GM18873 (cell line): ENCODE data around the gene PFN3.
A peak's percentile ranks its signal among the peaks of the same experiment; 100 is the strongest.
"Not testable (repeated sequence)": the region's sequence is repeated elsewhere in the genome, so short reads cannot be mapped to it uniquely, and the experiment has no call there.

ENCODE experiments used
- ATAC-seq: cut with Tn5 transposase; IDR thresholded peaks from one replicate; pipeline ENCODE4 v1.9.1; 2021; ENCODE audit warnings: mild to moderate bottlenecking, moderate library complexity, moderate number of reproducible peaks; ENCODE audit not compliant: unreplicated experiment, low FRiP score

Gene PFN3

GRCh38 chr5:177362610-177363507 lies 37.6 kb downstream of the PFN3 start:
- no peak for ATAC-seq

DNA sequence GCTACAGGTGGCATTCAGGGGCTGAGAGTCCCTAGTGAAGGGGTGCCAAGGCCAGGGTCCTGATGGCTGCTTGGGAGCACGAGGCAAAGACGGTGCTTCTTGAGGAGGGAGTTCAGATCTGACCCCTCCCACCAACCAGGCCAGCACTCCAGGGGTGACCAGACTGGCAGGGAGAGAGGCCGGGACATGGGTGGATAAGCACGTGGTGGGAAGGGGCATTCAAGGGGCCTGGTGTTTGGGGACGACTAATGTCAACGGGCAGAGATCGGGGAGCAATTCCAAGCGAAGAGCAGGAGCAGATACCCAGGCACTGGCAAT lies 38.2 kb downstream of the PFN3 start:
- ATAC-seq = no peak

DNA sequence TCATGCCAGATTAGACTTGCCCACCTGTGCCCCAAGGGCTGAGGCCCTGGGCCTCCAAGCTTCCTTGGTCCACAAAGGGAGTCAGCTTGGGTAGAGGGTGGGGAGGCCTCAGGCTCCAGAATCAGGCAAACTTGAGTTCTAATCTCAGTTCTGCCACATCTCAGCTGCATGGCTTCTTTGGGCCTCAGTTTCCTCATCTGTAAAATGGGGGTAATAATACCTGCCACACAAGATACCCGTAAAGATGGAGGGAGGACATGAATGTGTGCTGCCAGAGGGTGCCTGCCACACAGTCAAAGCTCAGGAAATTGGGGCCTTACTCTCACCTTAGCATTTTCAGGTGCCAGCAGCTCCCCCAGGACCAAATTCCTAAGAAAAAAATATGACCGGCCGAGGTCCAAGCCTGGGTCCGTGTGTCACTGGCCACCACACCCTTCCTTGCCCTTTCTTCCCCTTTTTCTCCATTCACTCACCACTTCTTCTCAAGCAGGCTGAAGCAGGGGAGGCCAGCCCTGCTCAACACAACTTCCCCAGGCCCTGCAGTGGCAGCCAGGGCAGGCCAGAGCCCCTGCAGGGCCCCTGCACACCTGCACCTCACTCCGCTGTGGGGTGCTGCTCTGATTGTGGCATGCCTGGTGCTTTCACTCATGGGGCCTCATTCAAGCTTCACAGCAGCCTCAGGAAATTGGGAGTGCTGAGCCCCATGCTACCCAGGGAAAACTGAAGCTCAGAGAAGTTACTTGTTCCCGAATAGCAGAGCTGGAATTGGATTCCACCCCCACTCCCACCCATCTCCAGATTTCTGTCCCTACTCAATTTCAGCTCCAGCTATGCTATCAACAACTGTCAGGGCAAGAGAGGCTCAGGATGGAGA lies 38.8 kb downstream of the PFN3 start:
- no peak for ATAC-seq

DNA sequence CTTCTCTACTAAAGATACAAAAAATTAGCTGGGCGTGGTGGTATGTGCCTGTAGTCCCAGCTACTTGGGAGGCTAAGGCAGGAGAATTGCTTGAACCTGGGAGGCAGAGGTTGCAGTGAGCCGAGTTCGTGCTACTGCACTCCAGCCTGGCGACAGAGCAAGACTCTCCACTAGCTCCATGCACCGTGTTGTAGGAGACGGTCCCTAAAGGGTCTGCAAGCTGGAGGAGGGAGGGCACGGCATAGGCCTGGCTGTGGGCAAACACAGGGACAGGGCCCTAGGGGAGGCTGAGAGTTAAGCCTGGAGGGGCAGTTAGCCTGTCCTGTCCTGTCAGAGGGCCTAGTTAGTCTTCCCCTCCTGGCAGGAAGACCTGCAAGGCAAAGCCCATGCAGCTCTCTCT lies 39.7 kb downstream of the PFN3 start:
- ATAC-seq = not testable (repeated sequence)

- no peak for ATAC-seq
Observed at GRCh38 chr5:177359860-177360259, 40.6 kb downstream of the PFN3 start.

DNA sequence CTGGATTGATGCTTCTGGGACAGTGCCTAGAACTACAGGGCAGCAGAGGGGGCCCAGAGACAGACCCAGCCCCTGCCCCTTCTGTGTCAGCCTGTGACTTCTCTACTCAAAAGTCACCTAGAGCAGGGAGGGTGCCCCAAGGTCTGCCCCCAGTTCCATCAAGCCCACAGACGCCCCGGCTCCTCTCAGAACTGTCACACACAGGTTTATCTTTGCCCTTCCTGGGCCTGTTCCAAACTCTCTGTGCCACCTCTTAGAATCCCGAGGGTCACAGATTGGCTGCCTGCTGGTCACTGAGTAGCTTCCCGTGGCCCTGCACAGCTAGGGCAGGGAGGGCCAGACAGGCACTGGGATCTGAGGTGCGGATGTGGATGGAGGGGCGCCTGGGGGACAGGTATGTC lies 41.0 kb downstream of the PFN3 start:
- no peak for ATAC-seq

- peak; percentile 3 for ATAC-seq
Observed at GRCh38 chr5:177358370-177358819, 42.1 kb downstream of the PFN3 start.

DNA sequence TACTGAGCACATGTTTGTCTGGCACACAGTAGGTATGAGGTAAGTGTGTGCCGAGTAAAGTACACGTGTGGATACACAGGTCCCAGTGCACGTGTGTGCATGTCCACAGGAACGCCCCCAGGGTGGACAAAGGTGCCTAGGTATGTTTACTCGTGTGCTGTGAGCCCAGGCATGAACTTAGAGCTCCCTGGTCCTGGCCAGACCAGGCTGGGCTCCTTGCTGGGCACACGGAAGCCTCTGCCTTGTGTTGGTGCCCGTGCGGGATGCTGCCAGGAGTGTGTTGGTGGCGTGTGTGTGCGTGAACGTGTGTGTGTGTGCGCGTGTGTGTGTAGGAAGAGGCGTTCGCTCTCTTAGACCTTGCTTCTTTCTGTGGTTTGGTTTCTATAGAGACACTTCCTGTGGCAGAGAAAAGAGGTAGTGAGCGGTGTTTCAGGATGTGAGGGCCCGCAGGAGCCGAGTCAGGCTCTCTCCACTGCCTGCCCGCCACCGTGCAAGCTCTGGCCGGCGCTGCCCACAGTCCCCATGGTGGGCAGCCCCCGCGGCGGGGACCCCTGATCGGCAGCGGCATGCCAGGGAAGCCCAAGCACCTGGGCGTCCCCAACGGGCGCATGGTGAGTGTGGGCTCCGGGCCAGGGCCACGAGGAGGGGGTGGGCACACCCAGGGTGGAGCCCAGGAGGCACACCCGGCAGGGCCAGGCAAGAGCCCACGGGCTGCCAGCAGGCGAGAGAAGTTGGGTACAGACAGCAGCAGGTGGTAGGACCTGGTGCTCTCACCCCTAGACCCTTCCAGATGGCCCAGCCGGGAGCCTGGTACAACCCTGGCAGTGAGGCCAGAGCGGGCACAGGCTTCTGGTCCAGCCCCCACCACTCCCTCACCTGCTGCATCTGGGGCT lies 42.8 kb downstream of the PFN3 start, which contains the start of gene RGS14:
Gene RGS14, plus strand, starts transcription at position 466 of the 893 bp plus-strand sequence. Its CDS starts 101 bp downstream, at position 567.
- ATAC-seq = peak; percentile 88

DNA sequence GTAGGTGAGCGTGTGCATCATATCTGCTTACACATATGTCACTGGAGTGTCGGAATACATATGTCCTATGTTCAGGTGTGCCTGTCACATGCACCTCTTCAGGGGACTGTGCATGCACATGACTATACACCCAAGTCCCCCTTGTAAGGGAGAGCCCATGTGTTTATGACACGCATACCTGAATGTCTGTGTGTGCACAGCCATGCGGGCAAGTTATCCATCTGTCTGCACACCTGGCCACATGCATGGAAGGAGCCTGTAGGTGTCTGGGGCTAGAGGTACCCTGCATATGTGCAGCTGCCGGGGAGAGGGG lies 43.4 kb downstream of the PFN3 start:
- ATAC-seq = no peak

GRCh38 chr5:177356746-177357145 lies 43.7 kb downstream of the PFN3 start:
- ATAC-seq = no peak

DNA sequence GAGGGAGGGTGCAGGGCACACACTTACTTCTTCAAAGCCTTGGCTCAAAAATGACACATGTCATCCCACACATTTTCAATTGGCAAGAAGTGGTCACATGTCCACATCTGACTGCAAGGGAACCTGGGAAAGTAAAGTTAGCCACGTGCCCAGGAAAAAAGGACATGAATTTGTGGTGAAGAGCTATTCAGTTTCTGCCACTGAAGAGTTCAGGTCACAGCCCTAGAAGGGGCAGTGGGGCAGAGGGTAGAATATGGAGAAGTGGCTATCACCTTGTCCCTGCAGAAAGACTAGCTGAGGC lies 44.6 kb downstream of the PFN3 start:
- ATAC-seq = no peak

- no peak for ATAC-seq
Observed at GRCh38 chr5:177355162-177355867, 45.1 kb downstream of the PFN3 start.

GRCh38 chr5:177354711-177355110 lies 45.8 kb downstream of the PFN3 start:
- ATAC-seq = no peak

DNA sequence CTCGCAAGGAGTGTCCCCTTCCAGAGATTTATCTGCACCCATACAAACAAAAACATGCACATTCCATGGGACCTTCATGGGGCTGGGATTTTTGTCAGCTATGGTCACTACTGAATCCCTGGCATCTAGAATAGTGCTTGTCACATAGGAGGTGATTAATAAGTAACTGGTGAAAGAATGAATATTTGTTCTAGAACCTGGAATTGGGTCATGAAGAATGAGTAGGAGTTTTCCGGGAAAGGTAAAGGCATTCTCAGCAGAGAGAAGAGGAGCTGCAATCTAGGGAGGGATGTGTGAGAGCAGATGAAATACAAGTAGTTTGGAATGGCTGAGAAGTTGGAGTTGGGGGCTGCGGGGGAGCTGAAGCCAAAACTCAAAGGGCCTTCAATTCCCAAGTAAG lies 46.2 kb downstream of the PFN3 start:
- ATAC-seq = no peak

DNA sequence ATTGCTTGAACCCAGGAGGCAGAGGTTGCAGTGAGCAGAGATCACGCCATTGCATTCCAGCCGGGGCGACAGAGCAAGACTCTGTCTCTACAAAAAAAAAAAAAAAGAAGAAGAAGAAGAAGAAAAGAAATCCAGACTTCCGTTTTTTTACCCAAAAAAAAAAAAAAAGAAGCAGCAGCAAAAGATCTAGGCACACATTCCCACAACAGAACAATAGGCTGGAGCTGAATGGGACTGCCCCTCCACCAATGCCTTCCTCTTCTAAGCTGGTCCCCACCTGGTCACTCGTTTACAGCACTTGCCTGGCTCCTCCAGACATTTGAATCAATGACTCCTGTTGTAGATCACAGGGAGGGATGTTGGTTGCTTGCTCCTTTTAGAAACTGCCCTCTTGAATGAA lies 47.4 kb downstream of the PFN3 start:
- ATAC-seq = no peak

GRCh38 chr5:177351392-177352329 lies 48.8 kb downstream of the PFN3 start, which contains the start of gene LMAN2:
LMAN2 (minus strand) TSS chr5:177351668; CDS start chr5:177351647, 21 bp downstream.
- peak; percentile 79 for ATAC-seq

DNA sequence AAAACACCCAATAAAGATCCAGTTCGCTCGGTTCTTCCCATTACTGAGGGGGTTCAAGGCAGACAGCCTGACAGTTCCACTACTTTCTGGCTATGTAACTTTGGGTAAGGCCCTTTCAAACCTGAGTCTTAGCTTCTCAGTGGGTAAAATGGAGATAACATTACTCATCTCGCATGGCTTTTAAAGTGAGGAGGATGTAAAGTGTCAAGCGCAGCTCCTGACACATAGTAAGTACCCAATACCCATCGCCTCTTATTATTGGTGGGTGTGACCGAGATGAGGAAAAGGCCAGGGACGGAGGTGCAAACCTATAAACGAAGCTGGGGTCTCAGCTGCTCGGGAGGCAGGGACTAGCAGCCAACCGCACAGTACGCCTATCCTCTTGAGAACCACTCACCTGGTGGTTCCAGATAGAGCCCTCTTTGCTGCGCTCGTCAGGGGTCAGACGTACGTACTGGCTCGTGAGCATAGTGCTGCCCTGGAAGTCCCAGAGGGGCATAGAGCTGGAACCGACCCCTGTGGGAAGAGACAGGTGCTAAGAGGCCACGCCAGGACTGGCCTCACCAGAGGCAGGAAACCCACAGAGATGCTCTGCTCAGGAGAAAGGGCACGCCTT lies 49.6 kb downstream of the PFN3 start:
- no peak for ATAC-seq
